Measurements from ENCODE around the gene PLXND1.

Gene PLXND1

DNA sequence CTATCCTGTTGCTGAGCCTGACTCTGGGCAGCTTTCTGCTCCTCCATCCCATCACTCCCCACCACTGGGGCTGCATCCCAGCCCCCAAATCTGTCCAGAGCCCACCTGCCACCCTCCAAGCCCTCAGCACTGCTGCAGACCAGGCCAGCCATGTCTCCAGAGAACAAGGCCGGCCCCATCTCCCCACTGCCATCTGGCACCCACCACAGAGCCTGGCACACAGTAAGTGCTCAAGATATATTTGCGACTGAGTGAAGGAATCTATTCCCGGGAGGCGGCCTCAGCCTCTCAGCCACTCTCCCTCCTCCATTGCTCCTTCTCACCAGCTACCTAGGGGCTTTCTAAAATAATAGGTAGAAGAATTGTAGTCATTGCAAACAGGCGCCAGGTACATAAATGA, 4.8 kb downstream of the PLXND1 start:
- no peak for DNase-seq (ENCODE audit: low read depth)

DNA sequence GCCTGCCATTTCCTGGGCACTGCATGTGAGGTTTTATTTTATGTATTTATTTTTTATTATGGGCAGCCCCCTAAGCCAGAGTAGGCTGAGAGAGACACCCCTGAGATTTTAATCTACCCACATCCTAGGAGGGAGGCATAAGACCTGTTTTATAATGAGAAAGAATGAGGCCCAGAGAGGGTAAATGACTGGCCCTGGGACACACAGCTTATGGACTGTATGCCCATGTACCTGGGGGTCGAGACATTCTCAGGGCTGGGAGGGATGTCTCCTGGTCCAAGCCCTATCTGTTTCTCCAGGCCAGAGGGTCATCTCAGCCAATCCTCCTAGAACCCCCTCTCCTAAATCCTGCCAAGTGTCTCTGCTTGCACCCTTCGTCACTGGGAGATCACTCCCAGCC, 6.1 kb downstream of the PLXND1 start:
- no peak for DNase-seq (ENCODE audit: low read depth)

DNA sequence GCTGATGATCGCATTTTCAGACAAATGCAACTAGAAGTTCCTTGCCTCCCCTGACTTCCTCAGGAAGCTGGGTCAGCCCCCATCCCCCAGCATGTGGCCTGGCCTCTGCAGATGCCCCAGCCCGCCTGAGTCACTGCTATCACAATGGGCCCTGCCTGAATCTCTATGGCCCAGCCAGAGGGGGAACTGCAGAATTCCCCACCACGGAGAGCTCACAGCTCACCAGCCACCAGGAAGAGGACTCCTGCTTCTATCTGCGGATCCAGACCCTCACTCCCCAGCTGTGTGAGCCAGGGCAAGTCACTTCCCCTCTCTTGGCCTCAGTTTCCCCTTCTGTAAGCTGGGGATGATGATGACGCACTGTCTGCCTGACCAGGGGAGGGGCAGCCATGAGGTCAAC, 6.9 kb downstream of the PLXND1 start:
- no peak for DNase-seq (ENCODE audit: low read depth)

- DNase-seq (ENCODE audit: low read depth), result no peak
Measured at GRCh38 chr3:129599073-129599472, 7.4 kb downstream of the PLXND1 start.

- no peak for DNase-seq (ENCODE audit: low read depth)
Measured at GRCh38 chr3:129598484-129598883, 8.0 kb downstream of the PLXND1 start.

- DNase-seq (ENCODE audit: low read depth), result no peak
Measured at GRCh38 chr3:129598000-129598381, 8.5 kb downstream of the PLXND1 start.

GRCh38 chr3:129597087-129597999, 9.1 kb downstream of the PLXND1 start:
- DNase-seq (ENCODE audit: low read depth), result no peak

GRCh38 chr3:129596194-129597086, 10.0 kb downstream of the PLXND1 start:
- DNase-seq (ENCODE audit: low read depth), result no peak

- no peak for DNase-seq (ENCODE audit: low read depth)
Measured at GRCh38 chr3:129595544-129596193, 10.8 kb downstream of the PLXND1 start.

GRCh38 chr3:129594907-129595390, 11.5 kb downstream of the PLXND1 start:
- no peak for DNase-seq (ENCODE audit: low read depth)

DNA sequence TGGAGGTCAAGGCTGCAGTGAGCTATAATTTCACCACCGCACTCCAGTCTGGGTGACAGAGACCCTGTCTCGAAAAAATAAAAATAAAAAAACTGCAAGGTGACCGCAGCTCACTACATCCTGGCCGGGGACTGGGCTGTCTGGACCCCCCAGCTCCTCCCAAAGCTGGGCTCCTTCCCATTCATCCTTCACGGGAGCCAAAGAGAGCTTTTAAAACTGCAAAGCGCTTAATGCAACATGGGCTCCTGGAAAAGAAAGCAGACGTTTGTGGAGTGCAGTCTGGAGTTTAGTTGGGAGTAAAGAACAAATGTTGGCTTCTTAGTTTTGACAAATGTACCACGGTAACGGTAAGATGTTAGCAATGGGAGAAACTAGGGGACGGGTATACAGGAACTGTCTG, 12.1 kb downstream of the PLXND1 start:
- no peak for DNase-seq (ENCODE audit: low read depth)

GRCh38 chr3:129593595-129594339, 12.7 kb downstream of the PLXND1 start:
- no peak for DNase-seq (ENCODE audit: low read depth)

- DNase-seq (ENCODE audit: low read depth), result no peak
Measured at GRCh38 chr3:129593230-129593594, 13.3 kb downstream of the PLXND1 start.

GRCh38 chr3:129592381-129593131, 13.9 kb downstream of the PLXND1 start:
- DNase-seq (ENCODE audit: low read depth), result no peak

DNA sequence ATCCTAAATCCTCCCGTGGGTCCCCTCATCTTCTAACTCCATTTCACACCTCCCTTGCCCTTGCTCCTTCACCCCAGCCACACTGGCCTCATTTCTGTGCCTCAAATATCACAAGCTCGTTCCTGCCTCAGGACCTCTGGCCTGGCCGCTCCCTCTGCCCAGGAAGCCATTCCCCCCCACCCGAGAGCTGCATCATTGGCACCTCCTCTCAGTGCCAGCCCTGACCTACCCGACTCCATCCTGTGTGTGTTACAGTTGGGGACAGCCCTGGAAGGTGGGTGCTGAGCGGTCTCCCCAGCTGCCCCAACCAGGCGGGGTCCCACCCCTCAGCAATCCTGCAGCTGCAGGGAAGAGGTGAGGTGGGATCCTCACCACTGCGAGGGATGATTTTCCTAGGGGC, 14.5 kb downstream of the PLXND1 start:
- DNase-seq (ENCODE audit: low read depth), result no peak

DNA sequence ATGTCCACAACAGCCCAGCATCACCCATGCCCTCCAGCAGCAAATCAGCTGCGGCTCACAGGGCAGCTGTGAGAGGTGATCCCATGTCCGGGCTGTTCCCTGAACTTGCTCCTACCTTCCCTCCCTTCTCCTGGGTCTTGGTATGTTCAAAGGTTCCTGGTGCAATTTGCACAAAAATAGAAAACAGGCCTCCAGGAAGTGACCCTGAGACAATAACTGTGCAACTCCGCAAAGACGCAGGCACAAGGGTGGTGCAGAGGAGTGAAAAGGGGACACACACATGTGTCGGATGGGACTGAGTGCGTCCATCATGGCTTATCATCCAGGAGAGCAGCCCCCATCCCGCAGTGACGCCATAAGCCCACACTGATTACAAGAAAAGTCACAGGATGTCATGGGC, 16.3 kb downstream of the PLXND1 start:
- DNase-seq (ENCODE audit: low read depth), result no peak

GRCh38 chr3:129587566-129588210, 18.8 kb downstream of the PLXND1 start:
- DNase-seq (ENCODE audit: low read depth), result no peak

DNA sequence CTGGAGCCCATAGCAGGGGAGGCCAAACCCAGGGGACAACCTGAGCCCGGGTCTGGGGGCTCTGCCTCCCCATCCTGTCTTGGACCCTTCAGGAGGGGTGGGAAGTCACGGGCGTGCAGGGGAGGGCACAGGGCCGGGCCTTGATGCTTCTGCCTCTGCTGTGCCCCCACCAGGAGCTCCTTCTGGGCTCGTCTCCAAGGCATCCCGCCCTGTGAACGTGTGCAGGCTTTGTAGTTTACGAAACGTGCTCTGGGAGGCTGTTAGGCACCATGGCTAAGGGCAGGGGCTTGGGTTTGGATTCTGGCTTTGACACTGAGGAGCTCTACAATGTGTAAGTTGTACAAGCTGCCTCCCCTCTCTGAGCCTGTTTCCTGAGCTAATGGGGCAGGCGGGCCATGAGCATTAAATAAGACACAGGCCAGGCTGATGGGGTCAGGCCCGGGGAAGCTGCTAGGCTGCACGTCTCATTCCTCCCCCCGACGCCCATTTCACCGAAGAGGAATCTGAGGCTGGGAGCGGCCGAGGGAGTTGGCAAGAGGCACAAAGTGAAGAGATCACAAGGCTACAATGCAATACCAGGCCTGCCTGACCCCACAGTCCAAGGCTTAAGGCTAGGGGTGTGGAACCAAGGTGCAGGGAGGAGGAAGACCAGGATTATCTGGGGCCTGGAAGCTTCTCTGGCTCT, 19.6 kb downstream of the PLXND1 start:
- DNase-seq (ENCODE audit: low read depth), result no peak

DNA sequence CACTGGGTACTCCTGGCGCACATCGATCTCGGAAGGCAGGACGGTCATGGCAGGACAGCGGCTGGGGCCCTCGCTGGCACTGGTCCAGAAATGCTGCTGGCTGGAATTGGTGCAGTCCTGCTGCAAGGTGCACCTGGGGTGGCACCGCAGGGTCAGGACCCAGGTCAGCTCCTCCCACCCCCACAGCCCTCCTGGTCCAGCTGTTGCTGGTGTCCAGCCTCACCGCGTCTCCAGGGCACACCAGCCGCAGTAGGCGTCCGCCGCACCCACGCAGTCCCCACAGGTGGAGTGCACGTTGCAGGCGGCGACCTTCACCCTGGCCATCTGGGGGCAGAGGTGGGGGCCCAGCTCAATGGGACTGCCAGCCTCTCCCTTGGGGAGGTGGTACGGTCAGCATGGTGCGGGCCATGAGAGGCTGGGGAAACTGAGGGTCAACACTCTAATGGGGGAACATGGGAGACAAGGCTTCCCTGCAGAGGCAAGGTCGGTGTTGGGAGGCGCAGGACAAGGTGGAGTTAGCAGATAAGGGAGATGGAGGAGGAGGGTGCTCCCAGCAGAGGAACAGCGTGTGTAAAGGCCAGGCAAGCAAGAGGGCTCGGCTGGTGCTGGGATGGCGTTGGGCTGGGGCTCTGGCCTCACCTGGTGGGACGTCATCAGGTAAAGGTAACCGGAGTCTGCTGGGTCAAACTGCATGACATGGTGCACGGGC, 20.4 kb downstream of the PLXND1 start:
- DNase-seq (ENCODE audit: low read depth), result no peak
